Naive thymus-derived CD4-positive, alpha-beta T cell (primary cell): Measurements from ENCODE around the gene TRERF1. TPM values are rescaled to one million over a fixed set of nuclear protein-coding genes. Genes with fewer than 3 reads are reported as not detected.
"Not testable (repeated sequence)": the region's sequence is repeated elsewhere in the genome, so short reads cannot be mapped to it uniquely, and the experiment has no call there.

Experiments
- ATAC-seq: fragments of 150-1000 bp; cut with Tn5 transposase; 2 replicates; pipeline ENCODE4 v1.10.0; 2021; ENCODE audit warnings: mild to moderate bottlenecking, moderate library complexity
- CTCF ChIA-PET: fragments of 350-600 bp; sonication (Branson Sonifier 250); formaldehyde crosslinking; loops from one replicate; lab custom pipeline; 2021; ENCODE audit warnings: antibody characterized with exemption; lab: Charles Lee
- POLR2A ChIA-PET: fragments of 350-600 bp; sonication (Branson Sonifier 250); formaldehyde crosslinking; loops from one replicate; lab custom pipeline; 2021; ENCODE audit warnings: antibody characterized with exemption, inconsistent platforms; lab: Charles Lee
- DNase-seq, 9 donors: peaks; one replicate each; pipeline versions ENCODE4 v3.0.0 to v3.0.0-alpha.2; 2020 to 2022; ENCODE audit warnings: mixed read lengths in 1 of 9
- H3K27ac ChIP-seq: one replicate; pipeline ENCODE4 v1.7.0; 2013; ENCODE audit warnings: mild to moderate bottlenecking, low read depth, low read length, moderate library complexity
- H3K27me3 ChIP-seq, 2 donors: one replicate each; pipeline ENCODE4 v1.7.0; 2013; ENCODE audit warnings: low read length in 2 of 2, mild to moderate bottlenecking in 2 of 2, moderate library complexity in 2 of 2; ENCODE audit not compliant: control insufficient read depth in 2 of 2, insufficient read depth in 2 of 2
- H3K36me3 ChIP-seq, 3 experiments: 1 replicate in 2 of 3; 2 replicates in 1 of 3; pipeline ENCODE4 v1.7.0; 2013; ENCODE audit warnings: low read length in 3 of 3, mild to moderate bottlenecking in 3 of 3, moderate library complexity in 1 of 3; ENCODE audit not compliant: insufficient read depth in 3 of 3, control insufficient read depth in 2 of 3
- H3K4me1 ChIP-seq, 2 donors: one replicate each; pipeline ENCODE4 v1.7.0; 2013; ENCODE audit warnings: low read length in 2 of 2, mild to moderate bottlenecking in 2 of 2, moderate library complexity in 1 of 2; ENCODE audit not compliant: control insufficient read depth in 2 of 2, insufficient read depth in 2 of 2
- H3K4me3 ChIP-seq: 2 replicates; pipeline ENCODE4 v1.7.0; 2013; ENCODE audit warnings: mild to moderate bottlenecking, low read length
- H3K9me3 ChIP-seq, 3 experiments: 1 replicate in 2 of 3; 2 replicates in 1 of 3; pipeline ENCODE4 v1.7.0; 2013; ENCODE audit warnings: low read length in 3 of 3; ENCODE audit not compliant: control insufficient read depth in 2 of 3
- H3K27ac Mint-ChIP-seq, 9 donors: one replicate each; pipeline ENCODE4 v1.8.0; 2020 to 2022; ENCODE audit warnings: mixed read lengths in 9 of 9, mild to moderate bottlenecking in 8 of 9, moderate library complexity in 5 of 9, inconsistent platforms in 2 of 9
- H3K27me3 Mint-ChIP-seq, 5 donors: one replicate each; pipeline ENCODE4 v1.8.0; 2021 to 2022; ENCODE audit warnings: mixed read lengths in 5 of 5, mild to moderate bottlenecking in 1 of 5
- H3K36me3 Mint-ChIP-seq, 5 donors: one replicate each; pipeline ENCODE4 v1.8.0; 2020 to 2022; ENCODE audit warnings: mixed read lengths in 5 of 5, mild to moderate bottlenecking in 3 of 5, inconsistent platforms in 1 of 5
- H3K4me1 Mint-ChIP-seq, 7 donors: one replicate each; pipeline ENCODE4 v1.8.0; 2020 to 2022; ENCODE audit warnings: mixed read lengths in 7 of 7, mild to moderate bottlenecking in 3 of 7, inconsistent platforms in 1 of 7
- H3K4me3 Mint-ChIP-seq, 10 donors: one replicate each; pipeline ENCODE4 v1.8.0; 2020 to 2022; ENCODE audit warnings: mild to moderate bottlenecking in 10 of 10, mixed read lengths in 10 of 10, moderate library complexity in 6 of 10, inconsistent platforms in 2 of 10
- H3K9me3 Mint-ChIP-seq, 11 donors: one replicate each; pipeline ENCODE4 v1.8.0; 2020 to 2022; ENCODE audit warnings: mixed read lengths in 11 of 11, mild to moderate bottlenecking in 4 of 11, inconsistent platforms in 1 of 11, moderate library complexity in 1 of 11
- intact Hi-C, 2 donors: fragments of 100-400 bp; cut with micrococcal nuclease; formaldehyde crosslinking; loops; one replicate each; pipeline ENCODE4 v1.15.1; 2023
- polyA plus RNA-seq, 2 donors: library from polyadenylated mRNA; unstranded; fragments of 300-500 nt; fragmentation: Illumina TruSeq; gene quantifications; one replicate each; pipeline ENCODE4 v1.2.3, GENCODE V29; 2021
- total RNA-seq, 6 experiments: library from RNA in 5 of 6; stranded (reverse) in 5 of 6; gene quantifications; 1 replicate in 5 of 6; 2 replicates in 1 of 6; pipeline ENCODE4 v1.2.3 and lab custom pipeline; 2021 to 2026

The TRERF1 gene
- total and polyA plus RNA-seq, 7 experiments from 2014 or later, result 4.8 to 32.4 (median 21.0) TPM

DNA sequence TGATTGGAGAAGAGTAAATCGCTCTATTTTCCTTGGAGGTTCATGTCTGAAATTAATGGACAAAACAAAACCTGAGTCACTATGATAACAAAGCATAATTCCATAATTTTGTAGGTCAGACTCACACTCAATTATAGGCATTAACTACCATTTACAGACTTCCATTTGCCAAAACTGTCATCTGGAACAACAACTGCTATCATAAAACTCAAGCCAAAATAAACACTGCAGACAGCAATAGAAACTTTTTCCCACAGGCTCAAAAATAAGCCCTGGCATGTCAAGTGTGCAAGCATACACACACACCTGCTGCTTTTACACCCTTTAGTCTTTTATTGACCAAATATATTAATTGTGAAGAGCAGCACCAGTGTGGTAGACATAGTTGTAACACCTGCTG lies 241.2 kb downstream of the TRERF1 start:
- Mint-ChIP-seq H3K4me1 (peaks cover 5 to 18% (median 10%) of the 10 kb centered on the region in 7 donors), H3K4me3 (no peak overlapping the region), H3K27me3 (no peaks in the 10 kb centered on the region), H3K36me3 (peaks cover 9 to 26% (median 16%) of the 10 kb centered on the region in 5 donors), H3K9me3 (no peaks in the 10 kb centered on the region), H3K27ac (no peak overlapping the region)
- intact Hi-C loops, result no loop called here
- Histone ChIP-seq H3K27me3 (no peaks in the 10 kb centered on the region), H3K27ac (no peak overlapping the region), H3K4me3 (no peak overlapping the region), H3K9me3 (no peaks in the 10 kb centered on the region), H3K4me1 (no peaks in the 10 kb centered on the region), H3K36me3 (peaks cover 9 to 69% (median 14%) of the 10 kb centered on the region in 3 experiments)
- ATAC-seq (no peak), DNase-seq (no peak)
- CTCF ChIA-PET, result no interaction called here
- POLR2A ChIA-PET, result no interaction called here

DNA sequence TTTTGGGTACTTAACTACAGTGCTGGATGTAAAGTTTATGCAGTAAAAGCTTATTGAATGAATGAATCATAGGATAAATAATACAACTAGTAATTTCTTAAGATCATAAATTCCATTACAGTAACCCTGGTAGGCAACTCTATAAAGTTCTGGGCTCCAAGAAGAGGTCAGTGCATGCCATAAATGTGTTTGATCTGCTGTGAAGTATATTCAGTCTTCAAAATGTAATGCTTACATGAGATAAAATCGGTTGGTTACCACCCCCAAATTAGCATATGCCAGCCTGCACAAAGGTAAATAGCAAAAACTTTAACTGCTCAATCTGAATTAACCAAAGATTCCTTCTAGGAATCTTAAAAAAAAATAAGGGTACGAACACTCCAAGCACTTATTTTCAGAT lies 244.2 kb downstream of the TRERF1 start:
- H3K36me3 Mint-ChIP-seq, result peaks cover 5 to 38% (median 19%) of the 10 kb centered on the region in 5 donors
- H3K4me1 Mint-ChIP-seq, intact Hi-C loops, H3K27ac ChIP-seq, ATAC-seq, H3K9me3 ChIP-seq, H3K4me1 ChIP-seq, H3K4me3 Mint-ChIP-seq, H3K9me3 Mint-ChIP-seq, H3K4me3 ChIP-seq, H3K27me3 ChIP-seq, H3K27me3 Mint-ChIP-seq, DNase-seq, POLR2A ChIA-PET, H3K27ac Mint-ChIP-seq: not testable (repeated sequence)
- peaks cover 9 to 55% (median 14%) of the 10 kb centered on the region in 3 experiments for H3K36me3 ChIP-seq
- CTCF ChIA-PET, result interaction anchor here (0.7 to 0.8 kb wide), 2 partner anchors 52 to 309 kb away, joined by 3 read pairs; no protein-coding TSS in a partner anchor

DNA sequence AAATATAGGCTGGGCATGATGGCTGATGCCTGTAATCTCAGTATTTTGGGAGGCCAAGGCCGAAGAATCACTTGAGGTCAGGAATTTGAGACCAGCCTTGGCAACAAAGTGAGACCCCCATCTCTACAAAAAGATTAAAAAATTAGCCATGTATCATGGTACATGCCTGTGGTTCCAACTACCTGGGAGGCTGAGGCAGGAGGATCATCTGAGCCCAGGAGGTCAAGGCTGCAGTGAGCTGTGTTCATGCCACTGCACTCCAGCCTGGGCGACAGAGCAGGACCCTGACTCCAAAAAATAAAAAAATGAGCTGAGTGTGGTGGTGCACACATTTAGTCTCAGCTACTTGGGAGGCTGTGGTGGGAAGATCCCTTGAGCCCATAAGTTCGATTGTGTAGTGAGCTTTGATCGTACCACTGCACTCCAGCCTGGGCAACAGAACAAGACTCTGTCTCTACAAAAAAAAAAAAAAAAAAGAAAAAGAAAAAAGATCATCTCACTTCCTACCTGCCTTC lies 246.9 kb downstream of the TRERF1 start:
- Histone ChIP-seq H3K4me3 (no peak overlapping the region), H3K36me3 (peaks cover 0 to 31% (median 6%) of the 10 kb centered on the region in 3 experiments), H3K27ac (no peak overlapping the region), H3K9me3 (no peaks in the 10 kb centered on the region), H3K4me1 (no peaks in the 10 kb centered on the region), H3K27me3 (no peaks in the 10 kb centered on the region)
- H3K27me3 Mint-ChIP-seq, result no peaks in the 10 kb centered on the region
- H3K4me1 Mint-ChIP-seq, result peaks cover 0 to 4% (median 0%) of the 10 kb centered on the region in 7 donors
- CTCF ChIA-PET, result no interaction called here
- H3K9me3 Mint-ChIP-seq, result peaks cover 0 to 7% (median 0%) of the 10 kb centered on the region in 11 donors
- H3K4me3 Mint-ChIP-seq, result no peak overlapping the region
- intact Hi-C loops, result no loop called here
- POLR2A ChIA-PET, result no interaction called here
- DNase-seq, result no peak
- H3K36me3 Mint-ChIP-seq, result peaks cover 5 to 50% (median 26%) of the 10 kb centered on the region in 5 donors
- no peak overlapping the region for H3K27ac Mint-ChIP-seq
- no peak for ATAC-seq

DNA sequence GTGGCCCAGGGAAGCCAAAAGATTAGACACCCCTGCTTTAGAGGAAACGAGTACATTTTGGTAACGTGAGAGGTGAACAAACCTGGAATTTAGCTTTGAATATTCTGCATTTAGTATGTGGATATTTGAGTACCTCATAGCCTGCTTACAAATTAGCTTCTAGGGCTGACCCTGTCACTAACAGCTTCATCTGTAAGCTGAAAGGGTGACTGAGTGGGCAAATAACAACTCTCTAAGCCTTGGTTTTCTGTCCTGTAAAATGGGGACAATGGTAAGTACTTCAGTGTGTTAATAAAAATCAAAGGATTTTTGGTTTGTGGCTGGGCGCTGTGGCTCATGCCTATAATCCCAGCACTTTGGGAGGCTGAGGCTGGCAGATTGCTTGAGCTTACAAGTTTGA lies 248.5 kb downstream of the TRERF1 start:
- peaks cover 5 to 52% (median 28%) of the 10 kb centered on the region in 5 donors for H3K36me3 Mint-ChIP-seq
- no peaks in the 10 kb centered on the region for H3K4me1 ChIP-seq
- POLR2A ChIA-PET, result interaction anchor here (0.7 to 1.2 kb wide), 2 partner anchors 9 to 642 kb away, joined by 3 to 5 read pairs; no protein-coding TSS in a partner anchor
- H3K4me3 Mint-ChIP-seq, result no peak overlapping the region
- no peak for ATAC-seq
- intact Hi-C loops, result no loop called here
- peaks cover 0 to 5% (median 0%) of the 10 kb centered on the region in 7 donors for H3K4me1 Mint-ChIP-seq
- H3K27ac Mint-ChIP-seq, result no peak overlapping the region
- H3K9me3 Mint-ChIP-seq, result peaks cover 0 to 7% (median 0%) of the 10 kb centered on the region in 11 donors
- H3K36me3 ChIP-seq, result peaks cover 0 to 15% (median 0%) of the 10 kb centered on the region in 3 experiments
- DNase-seq, result no peak
- H3K27ac ChIP-seq, result no peak overlapping the region
- CTCF ChIA-PET, result interaction anchor here (0.7 to 1.6 kb wide), 2 partner anchors 11 to 1267 kb away, joined by 3 to 4 read pairs; no protein-coding TSS in a partner anchor
- no peak overlapping the region for H3K4me3 ChIP-seq
- no peaks in the 10 kb centered on the region for H3K9me3 ChIP-seq
- no peaks in the 10 kb centered on the region for H3K27me3 Mint-ChIP-seq
- H3K27me3 ChIP-seq, result no peaks in the 10 kb centered on the region

DNA sequence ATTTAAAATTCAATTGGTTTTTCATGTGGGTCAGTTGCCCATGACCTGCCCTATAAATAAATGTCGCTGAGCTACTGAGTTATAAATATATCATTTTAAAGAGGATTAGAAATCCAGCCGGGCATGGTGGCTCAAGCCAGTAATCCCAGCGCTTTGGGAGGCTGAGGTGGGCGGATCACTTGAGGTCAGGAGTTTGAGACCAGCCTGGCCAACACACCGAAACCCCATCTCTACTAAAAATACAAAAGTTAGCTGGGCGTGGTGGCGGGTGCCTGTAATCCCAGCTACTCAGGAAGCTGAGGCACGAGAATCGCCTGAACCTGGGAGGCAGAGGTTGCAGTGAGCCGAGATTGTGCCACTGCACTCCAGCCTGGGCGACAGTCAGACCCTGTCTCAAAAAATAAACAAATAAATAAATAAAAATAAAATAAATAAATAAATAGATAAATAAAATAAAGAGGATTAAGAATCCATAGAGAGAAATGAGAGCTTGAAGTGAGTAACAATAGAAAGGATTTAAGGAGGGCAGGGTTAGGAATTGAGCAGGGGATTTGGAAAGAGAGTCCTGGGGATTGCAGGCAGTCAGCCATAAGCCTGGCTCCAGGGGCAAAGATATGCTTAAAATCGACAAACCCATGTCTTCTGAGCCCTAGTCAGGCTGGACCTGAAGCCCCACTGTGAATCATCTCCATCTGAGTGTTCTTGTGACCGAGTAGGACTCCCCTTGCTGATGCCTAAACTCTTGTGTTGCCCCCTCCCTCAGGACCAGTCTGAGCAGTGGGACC lies 249.4 kb downstream of the TRERF1 start:
- H3K27ac ChIP-seq, H3K27me3 ChIP-seq, H3K27me3 Mint-ChIP-seq, H3K4me3 ChIP-seq, H3K4me1 ChIP-seq, DNase-seq, H3K4me1 Mint-ChIP-seq, H3K9me3 Mint-ChIP-seq, H3K4me3 Mint-ChIP-seq, intact Hi-C loops, H3K9me3 ChIP-seq, H3K27ac Mint-ChIP-seq, ATAC-seq: not testable (repeated sequence)
- POLR2A ChIA-PET, result interaction anchor here (0.6 kb wide), 1 partner anchor 11 kb away, joined by 3 read pairs; no protein-coding TSS in a partner anchor
- H3K36me3 ChIP-seq, result peaks cover 0 to 12% (median 0%) of the 10 kb centered on the region in 3 experiments
- CTCF ChIA-PET, result interaction anchor here (0.7 to 1.6 kb wide), 2 partner anchors 12 to 1267 kb away, joined by 3 to 4 read pairs; no protein-coding TSS in a partner anchor
- peaks cover 5 to 44% (median 28%) of the 10 kb centered on the region in 5 donors for H3K36me3 Mint-ChIP-seq

DNA sequence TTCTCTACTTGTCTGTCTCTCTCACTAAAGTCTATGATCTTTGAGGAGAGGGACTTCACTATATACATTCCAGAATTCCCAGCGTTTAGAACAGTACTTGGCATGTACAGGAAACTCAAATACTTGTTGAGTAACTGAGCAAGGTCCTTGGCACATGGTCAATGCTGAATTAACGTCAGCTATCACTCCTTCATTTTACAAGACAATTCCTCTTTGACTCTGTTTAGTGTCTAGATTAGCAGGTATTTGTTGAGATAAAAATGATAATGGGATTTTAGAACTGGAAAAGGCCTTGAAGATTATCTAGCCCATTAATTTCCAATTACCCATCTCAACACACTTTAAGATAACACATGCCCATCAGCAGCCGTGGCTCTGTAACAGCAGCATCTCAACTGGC lies 250.3 kb downstream of the TRERF1 start:
- ATAC-seq (no peak), DNase-seq (no peak)
- peaks cover 0 to 7% (median 0%) of the 10 kb centered on the region in 11 donors for H3K9me3 Mint-ChIP-seq
- H3K4me3 Mint-ChIP-seq, result no peak overlapping the region
- ChIA-PET CTCF (no interaction called here), POLR2A (interaction anchor here (0.6 kb wide), 1 partner anchor 10 kb away, joined by 3 read pairs; no protein-coding TSS in a partner anchor)
- Histone ChIP-seq H3K4me3 (no peak overlapping the region), H3K36me3 (peaks cover 0 to 6% (median 0%) of the 10 kb centered on the region in 3 experiments), H3K9me3 (no peaks in the 10 kb centered on the region), H3K27me3 (no peaks in the 10 kb centered on the region), H3K27ac (no peak overlapping the region), H3K4me1 (no peaks in the 10 kb centered on the region)
- no peak overlapping the region for H3K27ac Mint-ChIP-seq
- peaks cover 5 to 44% (median 24%) of the 10 kb centered on the region in 5 donors for H3K36me3 Mint-ChIP-seq
- intact Hi-C loops, result no loop called here
- peaks cover 0 to 5% (median 0%) of the 10 kb centered on the region in 7 donors for H3K4me1 Mint-ChIP-seq
- no peaks in the 10 kb centered on the region for H3K27me3 Mint-ChIP-seq
